ENCODE measurements around the gene SLX4. TPM values are rescaled to one million over a fixed set of nuclear protein-coding genes. Genes with fewer than 3 reads are reported as not detected.

The SLX4 gene
- total and polyA plus RNA-seq, 2 donors (not counting 1 experiment from before 2014, with no cell fraction given) = 5.4 to 13.3 TPM

GRCh38 chr16:3645504-3646347 is 34.3 kb upstream of the SLX4 start:
- ChIA-PET POLR2A (no interaction called here), CTCF (no interaction called here)
- H3K9me3 Mint-ChIP-seq (ENCODE audit: insufficient read depth) = no peaks in the 10 kb centered on the region
- no peaks in the 10 kb centered on the region for H3K4me1 Mint-ChIP-seq
- no peak overlapping the region for H3K4me2 ChIP-seq (replicated peaks; ENCODE audit: low read depth, low read length, poor library complexity, severe bottlenecking)
- H3K27me3 ChIP-seq (replicated peaks in 1 of 4; ENCODE audit: control extremely low read depth in 1 of 4, control insufficient read depth in 3 of 4, insufficient read depth in 4 of 4, low read length in 3 of 4) = no peaks in the 10 kb centered on the region
- H3K9ac ChIP-seq (ENCODE audit: low read length) = no peak overlapping the region
- H3K4me3 ChIP-seq (ENCODE audit: control extremely low read depth in 1 of 5, extremely low read depth in 1 of 5, insufficient read depth in 1 of 5, low read depth in 2 of 5, low read length in 4 of 5) = no peak overlapping the region
- peaks cover 0 to 14% of the 10 kb centered on the region in 2 donors for H3K4me1 ChIP-seq (ENCODE audit: control insufficient read depth in 2 of 2, insufficient read depth in 2 of 2, low read length in 2 of 2)
- H4K20me1 ChIP-seq (ENCODE audit: control insufficient read depth, insufficient read depth, low read length, poor library complexity, severe bottlenecking) = no peaks in the 10 kb centered on the region
- no peaks in the 10 kb centered on the region for H3K27me3 Mint-ChIP-seq
- intact Hi-C loops (cut with micrococcal nuclease) = no loop called here
- ATAC-seq (ENCODE audit: low read depth) (no peak), DNase-seq (no peak)
- peaks cover 11% of the 10 kb centered on the region for H3K79me2 ChIP-seq (ENCODE audit: control insufficient read depth, insufficient read depth, low read length)
- no peak overlapping the region for H3K4me3 Mint-ChIP-seq
- TF ChIP-seq EZH2 (IDR thresholded peaks at IDR 0.05; ENCODE audit: borderline replicate concordance, insufficient read depth, low read depth, low read length, poor library complexity, severe bottlenecking) (no peak), CTCF (IDR thresholded peaks at IDR 0.05) (no peak)
- no peaks in the 10 kb centered on the region for H3K9me3 ChIP-seq (ENCODE audit: control extremely low read depth in 1 of 3, control insufficient read depth in 2 of 3, insufficient read depth in 1 of 3, low read length in 2 of 3)
- H3K27ac Mint-ChIP-seq = no peak overlapping the region
- no peak overlapping the region for H2AFZ ChIP-seq (ENCODE audit: insufficient read depth, low read depth, low read length, poor library complexity, severe bottlenecking)
- H3K27ac ChIP-seq (ENCODE audit: low read length in 2 of 2) = no peak overlapping the region
- peaks cover 0 to 31% of the 10 kb centered on the region in 2 experiments for H3K36me3 ChIP-seq (replicated peaks in 1 of 2; ENCODE audit: control extremely low read depth in 1 of 2, control insufficient read depth in 1 of 2, extremely low read depth in 1 of 2, insufficient read depth in 2 of 2, low read length in 1 of 2)
- WGBS (ENCODE audit: insufficient coverage) = 95% methylated on average over 16 of the region's 19 CpGs

DNA sequence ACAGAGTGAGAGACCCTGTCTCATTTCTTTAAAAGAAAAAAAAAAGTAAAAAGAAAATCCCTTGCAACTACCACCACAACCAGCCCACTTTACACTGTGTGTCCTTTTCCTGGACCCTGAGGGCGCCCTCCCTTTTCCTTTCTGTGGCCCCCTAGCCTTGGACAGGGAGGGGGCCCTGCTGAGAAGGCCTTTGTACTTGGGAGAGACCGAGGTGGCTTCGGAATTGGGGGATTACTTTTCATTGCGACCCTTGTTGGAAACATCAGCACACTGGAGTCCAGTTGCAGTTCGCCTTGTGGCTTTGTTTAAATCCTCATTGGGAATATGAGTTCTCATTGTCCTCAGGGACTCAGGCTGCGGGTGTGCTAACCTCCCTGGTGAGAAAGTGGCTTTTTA is 33.7 kb upstream of the SLX4 start:
- WGBS (ENCODE audit: insufficient coverage) = 86% methylated on average over 5 of the region's 6 CpGs
- Histone ChIP-seq H3K4me1 (ENCODE audit: control insufficient read depth in 2 of 2, insufficient read depth in 2 of 2, low read length in 2 of 2) (peaks cover 0 to 14% of the 10 kb centered on the region in 2 donors), H2AFZ (ENCODE audit: insufficient read depth, low read depth, low read length, poor library complexity, severe bottlenecking) (no peak overlapping the region), H3K36me3 (replicated peaks in 1 of 2; ENCODE audit: control extremely low read depth in 1 of 2, control insufficient read depth in 1 of 2, extremely low read depth in 1 of 2, insufficient read depth in 2 of 2, low read length in 1 of 2) (peaks cover 0 to 37% of the 10 kb centered on the region in 2 experiments), H3K9ac (ENCODE audit: low read length) (no peak overlapping the region), H3K27ac (ENCODE audit: low read length in 2 of 2) (no peak overlapping the region), H3K4me3 (ENCODE audit: control extremely low read depth in 1 of 5, extremely low read depth in 1 of 5, insufficient read depth in 1 of 5, low read depth in 2 of 5, low read length in 4 of 5) (no peak overlapping the region), H4K20me1 (ENCODE audit: control insufficient read depth, insufficient read depth, low read length, poor library complexity, severe bottlenecking) (no peaks in the 10 kb centered on the region), H3K79me2 (ENCODE audit: control insufficient read depth, insufficient read depth, low read length) (peaks cover 17% of the 10 kb centered on the region), H3K4me2 (replicated peaks; ENCODE audit: low read depth, low read length, poor library complexity, severe bottlenecking) (no peak overlapping the region), H3K27me3 (replicated peaks in 1 of 4; ENCODE audit: control extremely low read depth in 1 of 4, control insufficient read depth in 3 of 4, insufficient read depth in 4 of 4, low read length in 3 of 4) (no peaks in the 10 kb centered on the region), H3K9me3 (ENCODE audit: control extremely low read depth in 1 of 3, control insufficient read depth in 2 of 3, insufficient read depth in 1 of 3, low read length in 2 of 3) (no peaks in the 10 kb centered on the region)
- no peak overlapping the region for H3K4me3 Mint-ChIP-seq
- no peaks in the 10 kb centered on the region for H3K4me1 Mint-ChIP-seq
- intact Hi-C loops (cut with micrococcal nuclease) = no loop called here
- POLR2A ChIA-PET = no interaction called here
- DNase-seq (no peak), ATAC-seq (ENCODE audit: low read depth) (no peak)
- no peak for TF ChIP-seq EZH2 (IDR thresholded peaks at IDR 0.05; ENCODE audit: borderline replicate concordance, insufficient read depth, low read depth, low read length, poor library complexity, severe bottlenecking)
- TF ChIP-seq CTCF (IDR thresholded peaks at IDR 0.05) = no peak
- no peak overlapping the region for H3K27ac Mint-ChIP-seq
- CTCF ChIA-PET = no interaction called here
- no peaks in the 10 kb centered on the region for H3K9me3 Mint-ChIP-seq (ENCODE audit: insufficient read depth)
- no peaks in the 10 kb centered on the region for H3K27me3 Mint-ChIP-seq
